Neuronal stem cell (in vitro differentiated cells): ENCODE results near the gene NRXN3.
A peak's percentile ranks its signal among the peaks of the same experiment; 100 is the strongest.

Experiments
- DNase-seq: peaks from one replicate; pipeline ENCODE4 v3.0.0-alpha.2; 2013; ENCODE audit warnings: low spot score
- H2AFZ ChIP-seq: one replicate; pipeline ENCODE4 v1.6.1; 2013; ENCODE audit warnings: mild to moderate bottlenecking, low read length, inconsistent platforms
- H2AK5ac ChIP-seq: 2 replicates; pipeline ENCODE4 v1.6.1; 2013; ENCODE audit warnings: low read depth, mild to moderate bottlenecking, inconsistent platforms, low read length, moderate library complexity, mixed read lengths
- H2BK120ac ChIP-seq: 2 replicates; pipeline ENCODE4 v1.6.1; 2013; ENCODE audit warnings: low read depth, mild to moderate bottlenecking, inconsistent platforms, low read length, moderate library complexity, mixed read lengths
- H2BK12ac ChIP-seq: one replicate; pipeline ENCODE4 v1.6.1; 2013; ENCODE audit warnings: low read length, inconsistent platforms
- H2BK15ac ChIP-seq: 2 replicates; pipeline ENCODE4 v1.6.1; 2013; ENCODE audit warnings: mild to moderate bottlenecking, low read length, inconsistent platforms, mixed read lengths
- H2BK5ac ChIP-seq: one replicate; pipeline ENCODE4 v1.6.1; 2013; ENCODE audit warnings: inconsistent platforms, mild to moderate bottlenecking, low read length, moderate library complexity
- H3K14ac ChIP-seq: one replicate; pipeline ENCODE4 v1.6.1; 2013; ENCODE audit warnings: low read length, inconsistent platforms
- H3K18ac ChIP-seq: 2 replicates; pipeline ENCODE4 v1.6.1; 2013; ENCODE audit warnings: low read length, inconsistent platforms
- H3K23ac ChIP-seq: 2 replicates; pipeline ENCODE4 v1.6.1; 2013; ENCODE audit warnings: low read depth, mild to moderate bottlenecking, mixed read lengths, low read length, inconsistent platforms; ENCODE audit not compliant: poor library complexity
- H3K27ac ChIP-seq: replicated peaks from 3 replicates; pipeline ENCODE4 v1.5.1; 2013; ENCODE audit warnings: low read length, inconsistent platforms
- H3K27me3 ChIP-seq, 3 experiments: 2 replicates each; pipeline ENCODE4 v1.6.1; 2013; ENCODE audit warnings: low read length in 3 of 3, mild to moderate bottlenecking in 2 of 3, inconsistent platforms in 1 of 3, low read depth in 1 of 3, mixed read lengths in 1 of 3, moderate library complexity in 1 of 3; ENCODE audit not compliant: control insufficient read depth in 3 of 3, insufficient read depth in 3 of 3
- H3K36me3 ChIP-seq, 2 donors: replicated peaks in 1 of 2; 2 replicates each; pipeline ENCODE4 v1.6.1; 2013; ENCODE audit warnings: low read length in 2 of 2; ENCODE audit not compliant: control insufficient read depth in 2 of 2, insufficient read depth in 2 of 2
- H3K4ac ChIP-seq: 2 replicates; pipeline ENCODE4 v1.6.1; 2013; ENCODE audit warnings: inconsistent platforms, mild to moderate bottlenecking, low read length, moderate library complexity
- H3K4me1 ChIP-seq, 2 donors: 1 replicate in 1 of 2; 2 replicates in 1 of 2; pipeline ENCODE4 v1.6.1; 2013; ENCODE audit warnings: low read length in 2 of 2, low read depth in 1 of 2; ENCODE audit not compliant: control insufficient read depth in 2 of 2, insufficient read depth in 1 of 2
- H3K4me2 ChIP-seq: one replicate; pipeline ENCODE4 v1.6.1; 2013; ENCODE audit warnings: mild to moderate bottlenecking, low read length, inconsistent platforms; ENCODE audit not compliant: insufficient read depth, poor library complexity, severe bottlenecking
- H3K4me3 ChIP-seq, 2 donors: 2 replicates each; pipeline ENCODE4 v1.5.1; 2013; ENCODE audit warnings: low read length in 2 of 2, mild to moderate bottlenecking in 2 of 2, inconsistent platforms in 1 of 2, moderate library complexity in 1 of 2
- H3K79me1 ChIP-seq: one replicate; pipeline ENCODE4 v1.6.1; 2013; ENCODE audit warnings: low read depth, mild to moderate bottlenecking, inconsistent platforms, low read length, moderate library complexity
- H3K9ac ChIP-seq: one replicate; pipeline ENCODE4 v1.6.1; 2013; ENCODE audit warnings: mild to moderate bottlenecking, low read depth, low read length, inconsistent platforms; ENCODE audit not compliant: poor library complexity
- H3K9me3 ChIP-seq, 2 donors: replicated peaks in 1 of 2; 2 replicates each; pipeline versions ENCODE3 to v1.6.1; 2013; ENCODE audit warnings: low read length in 2 of 2, mild to moderate bottlenecking in 2 of 2, inconsistent platforms in 1 of 2, low read depth in 1 of 2, mixed read lengths in 1 of 2, moderate library complexity in 1 of 2; ENCODE audit not compliant: control insufficient read depth in 2 of 2, insufficient read depth in 1 of 2
- H4K8ac ChIP-seq: one replicate; pipeline ENCODE4 v1.6.1; 2013; ENCODE audit warnings: low read depth, mild to moderate bottlenecking, inconsistent platforms, low read length, moderate library complexity
- H4K91ac ChIP-seq: one replicate; pipeline ENCODE4 v1.6.1; 2013; ENCODE audit warnings: low read length, low read depth, mild to moderate bottlenecking, inconsistent platforms; ENCODE audit not compliant: poor library complexity
- WGBS, 2 donors: extraction: QIAGEN DNeasy Blood & Tissue Kit; methylation state at CpG; one replicate each; pipeline ENCODE4 v1.1.7; 2013; ENCODE audit warnings: missing lambda C conversion rate in 2 of 2, mixed read lengths in 1 of 2; ENCODE audit not compliant: insufficient read length in 2 of 2, insufficient replicate concordance in 1 of 2; ENCODE audit errors: extremely low coverage in 2 of 2; 5-methylcytosine and 5-hydroxymethylcytosine counted together

The NRXN3 gene

GRCh38 chr14:78186277-78186676, 16.1 kb downstream of the NRXN3 start:
- no peak overlapping the region for H2BK120ac ChIP-seq
- no peak overlapping the region for H2BK15ac ChIP-seq
- no peak overlapping the region for H2BK5ac ChIP-seq
- H3K27ac ChIP-seq: no peak overlapping the region
- H3K14ac ChIP-seq: no peak overlapping the region
- peaks cover 0 to 2% (median 0%) of the 10 kb centered on the region in 3 experiments for H3K27me3 ChIP-seq
- no peak overlapping the region for H4K91ac ChIP-seq
- H2AK5ac ChIP-seq: no peak overlapping the region
- H4K8ac ChIP-seq: no peak overlapping the region
- no peak overlapping the region for H3K23ac ChIP-seq
- no peaks in the 10 kb centered on the region for H3K36me3 ChIP-seq
- no peak overlapping the region for H3K4me3 ChIP-seq
- no peak overlapping the region for H3K4me2 ChIP-seq
- no CpG with 5 or more reads among the region's 6 CpGs for WGBS, 2 donors
- no peak overlapping the region for H2AFZ ChIP-seq
- peaks cover 0 to 1% of the 10 kb centered on the region in 2 donors for H3K4me1 ChIP-seq
- H3K9me3 ChIP-seq: no peaks in the 10 kb centered on the region
- H3K9ac ChIP-seq: no peak overlapping the region
- H3K18ac ChIP-seq: no peak overlapping the region
- H3K4ac ChIP-seq: no peak overlapping the region
- no peaks in the 10 kb centered on the region for H3K79me1 ChIP-seq
- no peak for DNase-seq
- no peak overlapping the region for H2BK12ac ChIP-seq

GRCh38 chr14:78188882-78189281, 18.7 kb downstream of the NRXN3 start:
- Histone ChIP-seq H3K18ac (no peak overlapping the region), H3K23ac (no peak overlapping the region), H2BK15ac (no peak overlapping the region), H2BK120ac (no peak overlapping the region), H3K4ac (no peak overlapping the region), H3K27me3 (peaks cover 0 to 2% (median 0%) of the 10 kb centered on the region in 3 experiments), H3K4me1 (no peaks in the 10 kb centered on the region), H3K4me3 (peak overlapping the region in 1 of 2 donors; percentile 28), H4K8ac (no peak overlapping the region), H2AFZ (no peak overlapping the region), H3K9ac (no peak overlapping the region), H3K36me3 (no peaks in the 10 kb centered on the region), H4K91ac (no peak overlapping the region), H3K4me2 (no peak overlapping the region), H3K27ac (no peak overlapping the region), H2BK12ac (no peak overlapping the region), H3K9me3 (no peaks in the 10 kb centered on the region), H3K79me1 (no peaks in the 10 kb centered on the region), H2BK5ac (no peak overlapping the region), H3K14ac (no peak overlapping the region), H2AK5ac (no peak overlapping the region)
- WGBS, 2 donors: no CpG with 5 or more reads among the region's 3 CpGs
- DNase-seq: no peak

GRCh38 chr14:78195431-78195830, 25.3 kb downstream of the NRXN3 start:
- Histone ChIP-seq H3K4ac (no peak overlapping the region), H3K79me1 (no peaks in the 10 kb centered on the region), H3K4me2 (no peak overlapping the region), H3K4me3 (no peak overlapping the region), H4K91ac (no peak overlapping the region), H2BK5ac (no peak overlapping the region), H3K14ac (no peak overlapping the region), H3K9me3 (peaks cover 0 to 4% of the 10 kb centered on the region in 2 donors), H2BK15ac (no peak overlapping the region), H3K36me3 (no peaks in the 10 kb centered on the region), H3K9ac (no peak overlapping the region), H3K27me3 (no peaks in the 10 kb centered on the region), H2BK120ac (no peak overlapping the region), H4K8ac (no peak overlapping the region), H3K4me1 (no peaks in the 10 kb centered on the region), H2AK5ac (no peak overlapping the region), H3K23ac (no peak overlapping the region), H3K18ac (no peak overlapping the region), H2BK12ac (no peak overlapping the region), H2AFZ (no peak overlapping the region), H3K27ac (no peak overlapping the region)
- no peak for DNase-seq
- WGBS, 2 donors: no CpG with 5 or more reads among the region's 6 CpGs

- no CpG with 5 or more reads among the region's 2 CpGs for WGBS, 2 donors
- Histone ChIP-seq H3K4ac (no peak overlapping the region), H3K27me3 (no peaks in the 10 kb centered on the region), H2BK15ac (no peak overlapping the region), H3K4me1 (no peaks in the 10 kb centered on the region), H3K9me3 (peaks cover 0 to 4% of the 10 kb centered on the region in 2 donors), H3K4me2 (no peak overlapping the region), H2BK5ac (no peak overlapping the region), H2AK5ac (no peak overlapping the region), H2BK120ac (no peak overlapping the region), H3K9ac (no peak overlapping the region), H2BK12ac (no peak overlapping the region), H3K4me3 (no peak overlapping the region), H3K23ac (no peak overlapping the region), H3K14ac (no peak overlapping the region), H4K8ac (no peak overlapping the region), H4K91ac (no peak overlapping the region), H3K18ac (no peak overlapping the region), H3K36me3 (no peaks in the 10 kb centered on the region), H3K27ac (no peak overlapping the region), H2AFZ (no peak overlapping the region), H3K79me1 (no peaks in the 10 kb centered on the region)
- no peak for DNase-seq
Measured at GRCh38 chr14:78196323-78196722, 26.1 kb downstream of the NRXN3 start.
